ENCODE measurements around the gene CYB561. TPM values are rescaled to one million over a fixed set of nuclear protein-coding genes. Genes with fewer than 3 reads are reported as not detected.

CYB561 gene
- total RNA-seq, 2 experiments from 2014 or later = 1.1 to 2.2 TPM

DNA sequence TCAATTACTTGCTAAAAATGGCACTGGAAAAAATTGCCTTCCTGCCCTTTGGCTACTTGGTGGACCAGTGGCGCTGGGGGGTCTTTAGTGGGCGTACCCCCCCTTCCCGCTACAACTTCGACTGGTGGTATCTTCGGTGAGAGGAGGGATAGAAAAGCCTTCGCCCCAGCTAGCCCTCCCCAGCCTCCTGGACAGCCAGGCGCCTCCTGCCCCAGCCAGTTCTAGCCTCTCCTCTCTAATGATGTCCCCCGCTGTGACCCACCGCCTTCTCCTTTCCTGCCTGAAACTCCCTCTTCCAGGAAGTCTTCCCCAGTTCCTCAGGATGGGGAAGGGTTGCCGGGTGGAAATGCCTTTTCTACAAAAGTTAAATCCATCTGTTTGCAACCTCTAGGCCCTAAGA, 36.9 kb upstream of the CYB561 start:
- Mint-ChIP-seq H3K36me3 (no peaks in the 10 kb centered on the region), H3K9me3 (no peaks in the 10 kb centered on the region), H3K27ac (no peak overlapping the region), H3K4me1 (peaks cover under 1% of the 10 kb centered on the region), H3K27me3 (peaks cover 17% of the 10 kb centered on the region), H3K4me3 (no peak overlapping the region)
- DNase-seq = no peak

DNA sequence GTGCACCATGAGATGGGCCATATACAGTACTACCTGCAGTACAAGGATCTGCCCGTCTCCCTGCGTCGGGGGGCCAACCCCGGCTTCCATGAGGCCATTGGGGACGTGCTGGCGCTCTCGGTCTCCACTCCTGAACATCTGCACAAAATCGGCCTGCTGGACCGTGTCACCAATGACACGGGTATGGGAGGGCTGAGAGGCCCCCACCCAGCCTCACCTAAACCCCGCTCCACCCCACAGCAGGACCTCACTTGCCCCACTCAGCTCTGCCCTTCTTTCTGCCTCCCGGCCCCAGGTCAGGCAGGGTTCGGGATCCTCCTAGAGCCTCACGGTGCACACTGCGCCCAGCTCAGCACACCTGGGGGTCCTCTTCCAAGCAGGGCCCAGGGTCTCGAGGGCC, 36.4 kb upstream of the CYB561 start:
- Mint-ChIP-seq H3K36me3 (no peaks in the 10 kb centered on the region), H3K27ac (no peak overlapping the region), H3K4me1 (peaks cover 6% of the 10 kb centered on the region), H3K27me3 (peaks cover 22% of the 10 kb centered on the region), H3K9me3 (no peaks in the 10 kb centered on the region), H3K4me3 (no peak overlapping the region)
- DNase-seq = no peak

DNA sequence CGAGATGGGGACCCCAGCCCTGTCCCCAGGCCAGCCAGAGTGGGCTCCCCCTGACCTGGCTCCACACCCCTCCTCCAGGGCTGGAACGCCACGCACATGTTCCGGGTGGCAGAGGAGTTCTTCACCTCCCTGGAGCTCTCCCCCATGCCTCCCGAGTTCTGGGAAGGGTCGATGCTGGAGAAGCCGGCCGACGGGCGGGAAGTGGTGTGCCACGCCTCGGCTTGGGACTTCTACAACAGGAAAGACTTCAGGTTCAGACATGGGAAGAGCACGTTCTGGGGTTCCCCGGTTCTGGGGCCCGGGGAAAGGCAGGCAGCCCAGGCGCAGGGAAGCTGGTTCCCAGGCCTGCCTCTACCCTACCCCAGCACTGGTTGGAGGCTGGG, 35.4 kb upstream of the CYB561 start:
- Mint-ChIP-seq H3K36me3 (no peaks in the 10 kb centered on the region), H3K27me3 (peaks cover 24% of the 10 kb centered on the region), H3K4me1 (peaks cover 7% of the 10 kb centered on the region), H3K27ac (no peak overlapping the region), H3K9me3 (no peaks in the 10 kb centered on the region), H3K4me3 (no peak overlapping the region)
- DNase-seq = no peak

DNA sequence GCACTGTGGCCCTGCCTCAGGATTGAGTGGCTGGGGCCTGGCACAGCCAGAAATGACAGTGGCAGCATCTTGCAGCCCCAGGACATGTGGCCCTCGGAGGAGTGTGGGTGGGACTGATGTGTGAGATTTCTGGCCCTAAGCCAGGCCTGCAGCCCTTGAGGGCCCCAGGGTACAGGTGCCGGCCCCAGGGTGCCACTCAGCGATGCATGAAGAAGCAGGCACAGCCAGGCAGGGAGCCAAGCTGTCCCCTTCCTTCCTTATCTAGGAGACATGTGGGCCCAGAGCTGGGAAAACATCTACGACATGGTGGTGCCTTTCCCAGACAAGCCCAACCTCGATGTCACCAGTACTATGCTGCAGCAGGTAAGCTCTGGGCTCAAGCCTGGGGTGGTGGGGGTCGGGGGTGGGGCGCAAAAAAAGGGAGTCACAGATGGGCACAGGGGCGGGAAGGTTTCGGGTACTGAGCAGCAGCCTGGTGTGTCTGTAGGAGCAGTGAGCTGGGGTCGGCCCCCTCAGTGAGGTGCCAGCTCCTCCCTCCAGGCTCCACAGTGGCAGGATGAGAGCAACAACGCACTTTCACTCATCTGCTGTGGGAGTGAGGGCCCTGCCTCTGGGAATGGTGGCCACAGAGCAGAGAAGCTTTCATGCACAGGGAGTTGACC, 34.9 kb upstream of the CYB561 start:
- no peaks in the 10 kb centered on the region for H3K9me3 Mint-ChIP-seq
- H3K4me3 Mint-ChIP-seq = no peak overlapping the region
- H3K27ac Mint-ChIP-seq = no peak overlapping the region
- peaks cover 28% of the 10 kb centered on the region for H3K27me3 Mint-ChIP-seq
- no peaks in the 10 kb centered on the region for H3K36me3 Mint-ChIP-seq
- no peak for DNase-seq
- H3K4me1 Mint-ChIP-seq = peaks cover 7% of the 10 kb centered on the region

DNA sequence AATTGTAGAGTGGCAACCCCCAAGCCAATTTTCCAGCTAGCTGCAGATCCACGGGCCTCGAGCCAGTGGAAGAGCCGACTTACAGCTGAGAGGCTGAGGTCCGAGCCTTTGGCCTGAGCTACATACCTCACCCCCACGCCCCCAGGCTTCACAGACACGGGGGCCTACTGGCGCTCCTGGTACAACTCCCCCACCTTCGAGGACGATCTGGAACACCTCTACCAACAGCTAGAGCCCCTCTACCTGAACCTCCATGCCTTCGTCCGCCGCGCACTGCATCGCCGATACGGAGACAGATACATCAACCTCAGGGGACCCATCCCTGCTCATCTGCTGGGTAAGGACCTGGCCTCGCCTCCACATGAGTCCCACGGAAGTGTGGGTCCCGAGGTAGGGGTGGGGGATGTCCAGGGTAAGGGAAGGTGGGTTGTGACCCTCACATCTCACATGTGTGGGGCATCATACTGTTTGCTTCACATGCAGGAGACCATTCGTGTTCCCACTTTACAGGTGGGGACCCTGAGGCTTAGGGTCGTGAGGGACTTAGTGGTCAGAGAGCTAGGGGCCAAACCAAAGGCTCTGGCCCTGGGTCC, 34.2 kb upstream of the CYB561 start:
- H3K4me3 Mint-ChIP-seq = no peak overlapping the region
- H3K27ac Mint-ChIP-seq = no peak overlapping the region
- DNase-seq = no peak
- peaks cover 7% of the 10 kb centered on the region for H3K4me1 Mint-ChIP-seq
- H3K36me3 Mint-ChIP-seq = no peaks in the 10 kb centered on the region
- no peaks in the 10 kb centered on the region for H3K9me3 Mint-ChIP-seq
- H3K27me3 Mint-ChIP-seq = peaks cover 34% of the 10 kb centered on the region

DNA sequence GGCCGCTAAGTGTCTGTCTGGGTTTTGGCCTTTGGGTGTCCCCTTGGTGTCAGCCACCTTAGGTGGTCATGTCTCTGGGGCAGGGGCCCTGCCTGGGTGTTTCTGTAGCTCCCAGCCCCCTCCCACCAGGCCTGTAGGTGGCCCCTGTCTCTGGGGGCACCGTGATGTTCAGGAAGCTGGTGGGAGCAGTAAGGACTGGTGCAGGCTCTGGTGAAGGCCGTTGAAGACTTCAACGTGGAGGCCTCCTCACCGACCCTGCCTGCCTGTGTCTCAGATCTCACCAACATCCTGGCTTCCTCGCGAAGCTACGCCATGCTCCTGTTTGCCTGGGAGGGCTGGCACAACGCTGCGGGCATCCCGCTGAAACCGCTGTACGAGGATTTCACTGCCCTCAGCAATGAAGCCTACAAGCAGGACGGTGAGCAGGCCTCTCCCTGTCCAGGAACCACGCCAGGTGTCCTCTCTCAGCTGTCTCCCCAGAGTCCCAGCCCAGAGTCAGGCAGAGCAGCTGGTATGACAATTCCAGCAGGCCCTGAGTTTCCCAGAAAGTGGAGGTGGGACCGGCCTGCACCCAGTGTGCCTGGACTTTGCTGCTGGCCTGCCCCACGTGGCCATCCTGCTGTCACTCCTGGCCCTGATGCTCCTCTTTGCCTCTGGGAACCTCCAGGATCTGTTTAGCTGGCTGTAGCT, 33.5 kb upstream of the CYB561 start:
- no peak overlapping the region for H3K4me3 Mint-ChIP-seq
- peaks cover 38% of the 10 kb centered on the region for H3K27me3 Mint-ChIP-seq
- H3K27ac Mint-ChIP-seq = no peak overlapping the region
- H3K36me3 Mint-ChIP-seq = no peaks in the 10 kb centered on the region
- H3K9me3 Mint-ChIP-seq = no peaks in the 10 kb centered on the region
- DNase-seq = no peak
- peaks cover 7% of the 10 kb centered on the region for H3K4me1 Mint-ChIP-seq

DNA sequence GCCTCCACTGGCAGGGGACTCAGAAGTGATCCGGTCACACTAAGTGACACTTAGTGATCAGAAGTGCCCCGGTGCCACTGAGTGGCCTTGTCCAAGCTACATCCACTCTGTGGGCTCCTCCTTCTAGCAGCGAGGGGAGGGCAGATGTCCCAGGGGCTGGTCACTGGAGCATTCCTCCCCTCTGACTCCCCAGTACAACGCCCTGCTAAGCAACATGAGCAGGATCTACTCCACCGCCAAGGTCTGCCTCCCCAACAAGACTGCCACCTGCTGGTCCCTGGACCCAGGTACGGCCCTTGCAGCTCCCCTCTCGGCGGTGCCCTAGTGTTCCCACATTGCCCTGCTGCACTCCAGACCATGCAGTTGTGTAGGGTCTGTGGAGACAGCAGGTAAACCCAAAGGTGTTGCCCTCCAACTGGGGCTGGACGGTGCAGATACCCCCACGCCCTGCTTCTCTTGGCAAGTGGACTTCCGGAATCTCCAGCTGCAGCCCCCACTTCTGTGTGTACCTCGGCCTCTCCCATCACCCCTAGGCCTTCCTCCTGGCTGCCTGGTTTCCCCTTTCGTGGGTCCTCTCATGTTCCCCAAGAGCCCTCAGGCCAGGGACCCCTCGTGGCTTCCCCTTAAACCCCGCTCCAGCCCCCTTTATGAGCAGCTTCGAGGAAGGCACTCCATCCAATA, 32.8 kb upstream of the CYB561 start:
- peak; percentile 77 for DNase-seq
- no peaks in the 10 kb centered on the region for H3K9me3 Mint-ChIP-seq
- no peaks in the 10 kb centered on the region for H3K36me3 Mint-ChIP-seq
- H3K27ac Mint-ChIP-seq = no peak overlapping the region
- H3K27me3 Mint-ChIP-seq = peaks cover 41% of the 10 kb centered on the region
- peaks cover 7% of the 10 kb centered on the region for H3K4me1 Mint-ChIP-seq
- H3K4me3 Mint-ChIP-seq = peak overlapping the region; percentile 51

DNA sequence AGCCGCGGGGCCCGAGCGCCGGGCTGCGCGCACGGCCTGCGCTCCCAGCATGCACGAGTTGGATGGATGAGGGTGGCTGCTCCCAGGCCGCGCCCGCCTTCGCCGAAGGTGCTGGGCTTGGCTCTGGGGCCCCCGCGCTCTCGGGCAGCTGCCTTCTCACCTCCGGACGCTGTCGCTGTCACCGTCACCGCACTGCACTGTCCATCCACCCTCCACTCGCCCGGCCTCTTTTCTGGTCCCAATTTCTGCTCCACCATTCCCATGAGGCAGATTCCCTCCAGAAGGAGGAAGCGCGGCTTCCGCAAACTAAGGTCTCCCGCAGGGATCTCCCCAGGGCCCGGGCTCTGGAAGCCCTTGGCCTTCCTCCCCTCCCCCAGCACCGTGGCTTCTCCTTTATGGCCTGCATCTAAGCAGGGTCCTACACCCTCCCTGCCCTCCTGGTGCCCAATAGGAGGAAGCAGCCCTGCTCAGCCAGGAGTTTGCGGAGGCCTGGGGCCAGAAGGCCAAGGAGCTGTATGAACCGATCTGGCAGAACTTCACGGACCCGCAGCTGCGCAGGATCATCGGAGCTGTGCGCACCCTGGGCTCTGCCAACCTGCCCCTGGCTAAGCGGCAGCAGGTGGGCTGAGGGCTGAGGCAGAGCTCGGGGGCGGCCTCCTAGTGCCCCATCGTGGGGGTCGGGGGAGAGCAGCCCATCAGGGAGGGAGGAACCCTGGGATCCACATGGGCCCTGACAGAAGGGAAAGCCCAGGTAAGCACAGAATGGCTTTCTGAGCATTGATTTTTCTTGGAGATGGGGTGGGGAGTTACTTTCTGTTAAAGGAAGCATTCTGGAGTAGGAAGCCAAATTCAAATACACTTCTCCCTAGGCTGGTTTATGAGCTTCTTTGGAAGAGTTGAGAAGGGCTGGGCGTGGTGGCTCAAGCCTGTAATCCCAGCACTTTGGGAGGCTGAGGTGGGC, 31.7 kb upstream of the CYB561 start:
- Mint-ChIP-seq H3K4me1 (peaks cover 7% of the 10 kb centered on the region), H3K4me3 (peak overlapping the region; percentile 73), H3K9me3 (no peaks in the 10 kb centered on the region), H3K27me3 (peaks cover 42% of the 10 kb centered on the region), H3K27ac (no peak overlapping the region), H3K36me3 (no peaks in the 10 kb centered on the region)
- DNase-seq = no peak

DNA sequence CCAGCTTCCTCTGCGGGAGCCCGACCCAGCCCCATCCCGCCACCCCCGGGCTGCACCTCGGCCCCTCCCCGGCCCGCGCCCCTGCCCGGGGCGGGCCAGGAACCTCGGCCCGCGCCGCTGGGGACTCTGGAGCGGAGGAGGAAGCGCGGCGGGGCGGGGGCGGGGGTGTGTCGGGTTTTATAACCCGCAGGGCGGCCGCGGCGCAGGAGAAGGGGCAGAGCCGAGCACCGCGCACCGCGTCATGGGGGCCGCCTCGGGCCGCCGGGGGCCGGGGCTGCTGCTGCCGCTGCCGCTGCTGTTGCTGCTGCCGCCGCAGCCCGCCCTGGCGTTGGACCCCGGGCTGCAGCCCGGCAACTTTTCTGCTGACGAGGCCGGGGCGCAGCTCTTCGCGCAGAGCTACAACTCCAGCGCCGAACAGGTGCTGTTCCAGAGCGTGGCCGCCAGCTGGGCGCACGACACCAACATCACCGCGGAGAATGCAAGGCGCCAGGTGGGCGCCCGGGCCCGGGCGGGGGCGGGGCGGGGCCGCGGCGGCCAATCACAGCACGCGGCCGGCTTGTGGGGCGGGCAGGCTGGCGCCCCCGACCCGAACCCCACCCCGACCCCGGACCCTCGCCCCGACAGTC, 30.9 kb upstream of the CYB561 start, which contains the start of gene ACE:
Gene ACE (plus strand): TSS at position 208 of the 626 bp plus-strand sequence. CDS start 34 bp downstream, at position 242.
- H3K36me3 Mint-ChIP-seq = no peaks in the 10 kb centered on the region
- H3K4me1 Mint-ChIP-seq = peaks cover 7% of the 10 kb centered on the region
- no peak within 1 kb of the TSS for H3K27ac Mint-ChIP-seq
- peaks cover 42% of the 10 kb centered on the region for H3K27me3 Mint-ChIP-seq
- no peaks in the 10 kb centered on the region for H3K9me3 Mint-ChIP-seq
- H3K4me3 Mint-ChIP-seq = peak within 1 kb of the TSS; percentile 73
- peak; percentile 55 for DNase-seq

DNA sequence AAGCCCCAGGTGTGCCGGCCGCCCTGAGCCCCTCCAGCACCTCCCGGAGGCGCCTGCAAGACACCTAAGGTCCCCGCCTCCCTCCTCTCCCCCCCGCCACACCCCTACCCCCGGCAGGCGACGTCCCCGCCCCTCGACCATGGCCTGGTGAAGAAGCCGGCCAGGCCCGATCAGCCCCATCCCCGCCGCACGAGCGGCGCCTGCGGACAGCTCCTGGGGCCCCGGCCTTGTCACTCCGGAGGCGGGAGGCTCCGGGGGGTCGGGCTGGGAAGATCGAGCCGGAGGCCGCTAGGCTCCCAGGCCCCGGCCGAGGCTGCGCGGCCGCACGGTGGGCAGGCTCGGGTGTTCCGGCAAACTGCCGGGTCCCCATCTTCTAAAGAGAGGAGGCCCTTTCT, 30.4 kb upstream of the CYB561 start:
- no peak overlapping the region for H3K4me3 Mint-ChIP-seq
- H3K36me3 Mint-ChIP-seq = no peaks in the 10 kb centered on the region
- DNase-seq = no peak
- peaks cover 42% of the 10 kb centered on the region for H3K27me3 Mint-ChIP-seq
- H3K4me1 Mint-ChIP-seq = peaks cover 7% of the 10 kb centered on the region
- no peaks in the 10 kb centered on the region for H3K9me3 Mint-ChIP-seq
- H3K27ac Mint-ChIP-seq = no peak overlapping the region

DNA sequence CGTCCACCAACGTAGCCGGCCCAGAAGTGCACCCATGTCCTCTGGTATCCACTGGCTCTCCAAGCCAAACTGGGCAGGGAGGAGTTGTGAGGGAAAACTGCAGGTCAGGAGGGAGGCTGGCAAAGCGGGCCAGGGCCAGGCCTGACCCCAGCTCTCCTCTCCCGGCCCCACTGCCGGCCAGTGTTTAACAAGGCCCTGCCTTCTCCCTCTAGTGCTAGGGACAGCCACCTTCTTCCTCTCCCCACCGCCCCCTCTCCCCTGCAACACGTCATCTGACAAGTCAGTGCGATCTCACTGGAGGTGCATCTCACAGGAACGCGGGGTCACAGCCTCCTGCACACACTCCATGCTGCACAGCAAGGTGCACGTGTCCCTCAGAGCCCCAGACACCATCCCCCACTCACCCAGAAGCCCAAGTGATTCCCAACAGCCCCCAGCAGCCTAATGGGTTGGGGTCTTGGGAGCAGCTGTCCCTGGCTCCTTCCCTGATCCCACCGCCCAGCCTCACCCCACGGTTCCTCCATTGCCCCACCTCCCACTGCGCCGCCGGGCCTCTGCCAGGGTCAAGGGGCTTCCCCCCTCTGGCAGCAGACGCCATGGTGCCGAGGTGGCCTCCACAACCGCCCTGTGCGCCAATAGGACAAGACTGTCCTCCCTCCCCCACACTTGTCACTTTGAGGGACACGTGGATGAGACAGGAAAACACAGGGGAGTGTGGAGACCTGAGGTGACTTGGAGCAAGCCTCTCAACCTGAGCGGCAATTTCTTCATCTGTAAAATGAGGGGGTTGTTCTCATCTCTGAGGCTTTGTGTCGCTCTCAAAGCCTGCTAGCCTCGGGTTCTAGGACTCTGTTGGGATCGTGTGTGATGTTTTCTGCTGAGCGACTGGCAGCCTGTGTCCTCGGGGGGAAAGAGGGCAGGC, 29.6 kb upstream of the CYB561 start:
- peaks cover 42% of the 10 kb centered on the region for H3K27me3 Mint-ChIP-seq
- DNase-seq = no peak
- no peaks in the 10 kb centered on the region for H3K36me3 Mint-ChIP-seq
- peaks cover 7% of the 10 kb centered on the region for H3K4me1 Mint-ChIP-seq
- H3K4me3 Mint-ChIP-seq = no peak overlapping the region
- no peak overlapping the region for H3K27ac Mint-ChIP-seq
- H3K9me3 Mint-ChIP-seq = no peaks in the 10 kb centered on the region

DNA sequence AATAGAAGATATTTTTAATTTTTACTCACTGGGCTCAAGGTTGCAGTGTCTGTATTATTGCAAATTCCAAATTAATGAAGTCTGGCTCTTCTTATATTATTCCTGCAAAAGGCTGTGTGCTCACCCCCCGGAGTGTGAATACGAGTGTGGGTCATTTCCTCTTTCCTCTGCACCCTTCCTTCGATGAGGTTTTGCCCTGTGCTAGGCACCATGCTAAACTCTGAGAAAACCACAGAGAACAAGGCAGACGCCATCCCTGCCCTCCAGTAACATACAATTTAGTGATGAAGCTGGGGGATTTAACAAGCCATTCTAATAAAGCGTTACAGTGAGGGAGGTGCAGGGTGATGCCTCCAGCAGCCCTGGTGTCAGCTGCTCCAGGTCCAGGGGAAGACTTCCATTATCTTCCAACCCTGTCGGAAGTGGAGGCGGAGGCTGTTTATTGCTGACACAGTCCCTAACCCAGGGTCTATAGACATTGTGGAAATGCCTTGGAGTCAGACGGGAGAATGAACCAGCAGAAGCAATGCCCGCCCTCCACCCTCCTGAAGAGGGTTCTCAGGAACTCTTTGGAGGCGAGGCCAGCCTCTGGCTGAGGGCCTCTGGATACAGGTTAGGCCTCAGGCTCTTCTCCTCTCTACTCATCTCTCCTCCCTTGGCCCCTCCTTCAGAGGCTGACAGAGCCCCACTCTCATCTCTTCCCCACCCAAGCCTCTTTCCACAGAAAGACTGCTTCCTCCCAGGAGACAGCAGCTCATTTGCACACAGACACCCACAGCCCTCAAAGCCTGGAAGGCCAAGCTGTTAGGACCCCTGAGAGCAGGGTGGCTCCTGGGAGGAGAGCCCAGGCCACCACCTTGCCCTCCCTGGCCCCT, 28.7 kb upstream of the CYB561 start:
- peaks cover 7% of the 10 kb centered on the region for H3K4me1 Mint-ChIP-seq
- H3K4me3 Mint-ChIP-seq = no peak overlapping the region
- no peak for DNase-seq
- no peak overlapping the region for H3K27ac Mint-ChIP-seq
- H3K36me3 Mint-ChIP-seq = no peaks in the 10 kb centered on the region
- H3K27me3 Mint-ChIP-seq = peaks cover 47% of the 10 kb centered on the region
- H3K9me3 Mint-ChIP-seq = no peaks in the 10 kb centered on the region

All from activated naive CD8-positive, alpha-beta T cell treated with anti-CD3 and anti-CD28 coated beads for 36 hours (primary cell).